Adipocyte (in vitro differentiated cells): ENCODE measurements around the gene BRMS1L.
"Not testable (repeated sequence)": the region's sequence is repeated elsewhere in the genome, so short reads cannot be mapped to it uniquely, and the experiment has no call there.

ENCODE experiments used
- DNase-seq: peaks from one replicate; pipeline ENCODE4 v3.0.0-alpha.2; 2015; ENCODE audit warnings: low read depth
- H3K27me3 ChIP-seq: replicated peaks from 2 replicates; pipeline ENCODE4 v1.7.0; 2013; ENCODE audit warnings: mild to moderate bottlenecking, low read length, moderate library complexity; ENCODE audit not compliant: control insufficient read depth, insufficient read depth
- H3K36me3 ChIP-seq: 2 replicates; pipeline ENCODE4 v1.7.0; 2013; ENCODE audit warnings: low read length, mild to moderate bottlenecking, moderate library complexity; ENCODE audit not compliant: control insufficient read depth, insufficient read depth, severe bottlenecking
- H3K4me1 ChIP-seq: 2 replicates; pipeline ENCODE4 v1.7.0; 2013; ENCODE audit warnings: mild to moderate bottlenecking, low read length, moderate library complexity; ENCODE audit not compliant: control insufficient read depth, insufficient read depth
- H3K4me3 ChIP-seq: 2 replicates; pipeline ENCODE4 v1.7.0; 2013; ENCODE audit warnings: mild to moderate bottlenecking, low read length, moderate library complexity
- H3K9ac ChIP-seq: 2 replicates; pipeline ENCODE4 v1.7.0; 2013; ENCODE audit warnings: mild to moderate bottlenecking, low read length, moderate library complexity
- H3K9me3 ChIP-seq: 2 replicates; pipeline ENCODE4 v1.7.0; 2013; ENCODE audit warnings: mild to moderate bottlenecking, low read length, moderate library complexity; ENCODE audit not compliant: control insufficient read depth

Gene BRMS1L

DNA sequence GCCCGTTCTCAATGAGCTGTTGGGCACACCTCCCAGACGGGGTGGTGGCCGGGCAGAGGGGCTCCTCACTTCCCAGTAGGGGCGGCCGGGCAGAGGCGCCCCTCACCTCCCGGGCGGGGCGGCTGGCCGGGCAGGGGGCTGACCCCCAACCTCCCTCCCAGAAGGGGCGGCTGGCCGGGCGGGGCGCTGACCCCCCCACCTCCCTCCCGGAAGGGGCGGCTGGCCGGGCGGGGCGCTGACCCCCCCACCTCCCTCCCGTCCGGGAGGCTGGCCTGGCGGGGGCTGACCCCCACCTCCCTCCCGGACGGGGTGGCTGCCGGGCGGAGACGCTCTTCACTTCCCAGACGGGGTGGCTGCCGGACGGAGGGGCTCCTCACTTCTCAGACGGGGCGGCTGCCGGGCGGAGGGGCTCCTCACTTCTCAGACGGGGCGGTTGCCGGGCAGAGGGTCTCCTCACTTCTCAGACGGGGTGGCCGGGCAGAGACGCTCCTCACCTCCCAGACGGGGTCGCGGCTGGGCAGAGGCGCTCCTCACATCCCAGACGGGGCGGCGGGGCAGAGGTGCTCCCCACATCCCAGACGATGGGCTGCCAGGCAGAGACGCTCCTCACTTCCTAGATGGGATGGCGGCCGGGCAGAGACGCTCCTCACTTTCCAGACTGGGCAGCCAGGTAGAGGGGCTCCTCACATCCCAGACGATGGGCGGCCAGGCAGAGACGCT, 1.5 kb upstream of the BRMS1L start:
- H3K27me3 ChIP-seq, DNase-seq, H3K4me3 ChIP-seq, H3K9ac ChIP-seq, H3K9me3 ChIP-seq, H3K36me3 ChIP-seq: not testable (repeated sequence)
- H3K4me1 ChIP-seq, result peaks cover 13% of the 10 kb centered on the region

DNA sequence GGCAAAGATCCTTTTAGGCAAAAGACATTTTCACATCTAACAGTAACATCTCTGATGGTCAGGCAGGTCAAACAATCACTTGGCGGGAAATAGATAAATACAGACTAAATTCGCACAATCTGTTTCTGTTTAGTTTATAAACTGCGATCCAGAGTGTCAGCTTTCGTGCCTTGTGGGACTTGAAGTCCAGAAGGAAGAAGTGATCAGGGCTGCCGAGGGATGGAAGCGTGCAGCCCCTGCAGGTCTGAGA, 245 bp upstream of the BRMS1L start:
- H3K4me3 ChIP-seq, result peak overlapping the region; percentile 100
- H3K9me3 ChIP-seq, result no peaks in the 10 kb centered on the region
- peaks cover 15% of the 10 kb centered on the region for H3K4me1 ChIP-seq
- peak overlapping the region; percentile 92 for H3K9ac ChIP-seq
- H3K27me3 ChIP-seq, result no peaks in the 10 kb centered on the region
- no peaks in the 10 kb centered on the region for H3K36me3 ChIP-seq
- no peak for DNase-seq

DNA sequence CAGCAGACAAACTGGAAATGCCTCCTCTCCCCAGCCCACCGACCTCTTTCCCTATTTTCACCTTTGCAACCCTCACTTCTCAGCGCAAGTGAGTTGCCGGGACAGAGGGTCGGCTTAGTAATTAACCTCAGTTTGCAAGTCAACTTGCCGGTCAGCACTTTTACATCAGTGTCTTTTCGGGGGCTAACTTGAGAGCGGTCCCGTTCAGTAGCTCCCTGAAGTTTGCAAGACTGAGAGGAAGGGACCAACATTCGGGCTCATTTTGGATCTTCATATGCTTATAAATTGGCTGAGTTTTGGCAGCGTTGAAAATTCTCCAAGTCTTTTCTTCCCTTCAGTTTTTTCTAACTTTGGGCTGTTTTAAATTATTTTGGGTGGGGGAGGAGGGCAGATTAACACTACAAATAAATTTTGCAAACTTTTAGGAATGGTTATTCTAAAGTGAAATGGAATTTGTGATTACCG, 846 bp downstream of the BRMS1L start:
- peak overlapping the region; percentile 92 for H3K9ac ChIP-seq
- peaks cover 15% of the 10 kb centered on the region for H3K4me1 ChIP-seq
- H3K36me3 ChIP-seq, result peaks cover 7% of the 10 kb centered on the region
- DNase-seq, result no peak
- H3K4me3 ChIP-seq, result peak overlapping the region; percentile 100
- no peaks in the 10 kb centered on the region for H3K27me3 ChIP-seq
- no peaks in the 10 kb centered on the region for H3K9me3 ChIP-seq

DNA sequence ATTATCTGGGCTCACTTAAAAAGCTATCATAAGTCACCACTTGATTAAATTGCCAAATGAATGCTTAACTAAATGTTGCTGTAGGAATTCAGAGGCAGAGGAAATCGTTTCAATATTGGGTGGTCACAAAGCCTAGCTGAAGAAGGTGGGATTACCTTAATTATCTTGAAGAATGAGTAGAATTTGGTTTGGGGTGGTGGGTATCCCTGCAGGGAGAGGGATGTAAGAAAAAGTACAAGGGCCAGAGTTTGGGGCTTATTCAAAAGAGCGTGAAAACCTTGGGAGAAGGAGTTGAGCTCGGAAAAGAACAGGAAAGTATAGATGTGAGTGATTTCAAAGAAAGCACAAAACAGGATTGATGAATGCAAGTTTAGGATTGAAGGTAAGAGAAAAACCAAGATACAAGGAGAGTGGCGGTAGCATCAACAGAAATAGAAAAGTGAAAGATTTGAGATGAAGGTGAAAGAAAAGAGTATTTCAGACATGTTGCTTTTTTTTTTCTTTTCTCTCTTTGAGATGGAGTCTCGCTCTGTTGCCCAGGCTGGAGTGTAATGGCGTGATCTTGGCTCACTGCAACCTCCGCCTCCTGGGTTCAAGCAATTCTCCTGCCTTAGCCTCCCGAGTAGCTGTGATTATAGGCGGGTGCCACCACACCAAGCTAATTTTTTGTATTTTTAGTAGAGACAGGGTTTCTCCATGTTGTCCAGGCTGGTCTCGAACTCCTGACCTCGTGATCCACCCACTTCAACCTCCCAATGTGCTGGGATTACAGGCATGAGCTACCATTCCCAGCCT, 1.7 kb downstream of the BRMS1L start:
- Histone ChIP-seq H3K27me3 (no peaks in the 10 kb centered on the region), H3K4me3 (peak overlapping the region; percentile 100), H3K9me3 (no peaks in the 10 kb centered on the region), H3K9ac (peak overlapping the region; percentile 92), H3K36me3 (peaks cover 12% of the 10 kb centered on the region), H3K4me1 (peaks cover 15% of the 10 kb centered on the region)
- DNase-seq, result no peak

DNA sequence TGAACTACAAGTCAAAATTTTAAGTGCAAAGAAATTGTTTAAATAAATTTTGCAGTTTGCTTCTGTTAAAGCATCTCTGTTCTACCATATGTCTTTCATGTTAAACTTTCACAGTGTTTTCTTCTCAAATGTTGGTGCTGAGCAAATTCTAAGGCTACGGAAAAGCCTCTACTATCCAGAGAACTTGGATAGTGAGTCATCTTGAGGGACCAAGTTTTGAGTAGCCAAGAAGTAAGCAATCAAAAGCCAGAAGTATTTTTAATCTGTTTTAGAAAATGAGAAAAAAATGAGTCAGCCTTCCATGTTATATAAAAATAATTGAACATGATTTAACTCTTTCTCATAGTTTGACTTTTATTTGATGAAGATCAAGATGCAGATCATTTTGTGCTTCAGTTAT, 3.3 kb downstream of the BRMS1L start:
- Histone ChIP-seq H3K4me3 (no peak overlapping the region), H3K4me1 (peaks cover 15% of the 10 kb centered on the region), H3K9me3 (no peaks in the 10 kb centered on the region), H3K27me3 (no peaks in the 10 kb centered on the region), H3K9ac (no peak overlapping the region), H3K36me3 (peaks cover 20% of the 10 kb centered on the region)
- DNase-seq, result peak; percentile 16

DNA sequence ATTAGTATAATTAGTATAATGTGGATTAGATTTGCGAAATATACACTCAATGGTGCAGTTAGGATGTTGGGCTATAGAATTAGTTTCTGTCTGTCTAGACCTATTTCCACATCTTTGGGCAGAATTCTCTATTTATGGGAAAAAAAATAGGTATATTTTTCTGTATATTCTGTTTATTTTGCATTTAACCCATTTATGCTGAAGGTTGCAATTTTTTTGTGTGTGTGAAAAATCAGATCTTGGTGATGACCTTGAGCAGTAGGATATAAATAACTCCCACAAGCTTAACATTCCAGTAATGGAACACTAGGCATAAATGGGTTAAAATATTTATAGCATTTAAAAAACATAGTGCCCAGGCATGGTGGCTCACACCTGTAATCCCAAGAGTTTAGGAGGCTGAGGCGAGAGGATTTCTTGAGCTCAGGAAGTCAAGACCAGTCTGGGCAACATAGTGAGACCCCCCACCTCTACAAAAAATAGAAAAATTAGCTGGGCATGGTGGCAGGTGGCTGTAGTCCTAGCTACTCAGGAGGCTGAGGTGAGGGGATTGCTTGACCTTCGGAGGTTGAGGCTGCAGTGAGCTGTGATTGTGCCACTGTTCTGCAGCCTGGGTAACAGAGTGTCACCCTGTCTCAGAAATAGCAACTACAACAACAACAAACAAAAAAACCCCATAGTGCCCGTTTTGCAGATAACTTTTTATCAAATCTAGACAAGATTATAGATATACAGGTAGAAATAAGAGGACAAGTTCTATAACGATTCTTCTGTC, 9.3 kb downstream of the BRMS1L start:
- H3K9ac ChIP-seq, result no peak overlapping the region
- DNase-seq, result no peak
- H3K4me1 ChIP-seq, result no peaks in the 10 kb centered on the region
- no peaks in the 10 kb centered on the region for H3K9me3 ChIP-seq
- no peak overlapping the region for H3K4me3 ChIP-seq
- H3K36me3 ChIP-seq, result peaks cover 42% of the 10 kb centered on the region
- no peaks in the 10 kb centered on the region for H3K27me3 ChIP-seq

DNA sequence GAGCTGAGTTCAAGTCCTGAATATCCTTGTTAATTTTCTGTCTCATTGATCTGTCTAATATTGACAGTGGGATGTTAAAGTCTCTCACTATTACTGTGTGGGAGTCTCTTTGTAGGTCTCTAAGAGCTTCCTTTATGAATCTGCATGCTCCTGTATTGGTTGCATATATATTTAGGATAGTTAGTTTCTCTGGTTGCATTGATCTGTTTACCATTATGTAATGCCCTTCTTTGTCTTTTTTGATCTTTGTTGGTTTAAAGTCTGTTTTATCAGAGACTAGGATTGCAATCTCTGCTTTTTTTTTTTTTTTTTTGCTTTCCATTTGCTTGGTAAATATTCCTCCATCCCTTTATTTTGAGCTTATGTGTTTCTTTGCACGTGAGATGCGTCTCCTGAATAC, 15.6 kb downstream of the BRMS1L start:
- H3K4me3 ChIP-seq, H3K9ac ChIP-seq, H3K9me3 ChIP-seq, H3K4me1 ChIP-seq, H3K27me3 ChIP-seq, DNase-seq: not testable (repeated sequence)
- H3K36me3 ChIP-seq, result peaks cover 26% of the 10 kb centered on the region

DNA sequence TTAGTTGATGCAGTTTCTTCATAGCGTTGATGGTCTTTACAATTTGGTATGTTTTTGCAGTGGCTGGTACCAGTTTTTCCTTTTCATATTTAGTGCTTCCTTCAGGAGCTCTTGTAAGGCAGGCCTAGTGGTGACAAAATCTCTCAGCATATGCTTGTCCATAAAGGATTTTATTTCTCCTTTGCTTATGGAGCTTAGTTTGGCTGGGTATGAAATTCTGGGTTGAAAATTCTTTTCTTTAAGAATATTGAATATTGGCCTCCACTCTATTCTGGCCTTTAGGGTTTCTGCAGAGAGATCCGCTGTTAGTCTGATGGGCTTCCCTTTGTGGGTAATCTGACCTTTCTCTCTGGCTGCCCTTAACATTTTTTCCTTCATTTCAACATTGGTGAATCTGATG, 16.1 kb downstream of the BRMS1L start:
- not testable (repeated sequence) for DNase-seq, H3K4me1 ChIP-seq, H3K9me3 ChIP-seq, H3K9ac ChIP-seq, H3K27me3 ChIP-seq, H3K4me3 ChIP-seq
- peaks cover 24% of the 10 kb centered on the region for H3K36me3 ChIP-seq

DNA sequence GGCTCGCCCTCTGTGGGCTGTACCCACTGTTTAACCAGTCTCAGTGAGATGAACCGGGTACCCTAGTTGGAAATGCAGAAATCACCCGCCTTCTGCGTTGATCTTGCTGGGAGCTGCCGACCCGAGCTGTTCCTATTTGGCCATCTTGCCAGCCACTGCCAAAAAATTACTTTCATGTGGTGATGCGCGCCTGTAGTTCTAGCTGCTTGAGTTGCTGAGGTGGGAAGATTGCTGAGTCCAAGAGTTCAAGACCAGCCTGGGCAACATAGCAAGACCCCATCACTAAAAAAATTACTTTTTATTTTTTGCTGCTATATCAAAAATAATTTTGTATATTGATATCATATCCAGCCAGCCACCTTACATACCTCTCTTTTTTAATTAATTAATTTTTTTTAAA, 18.4 kb downstream of the BRMS1L start:
- Histone ChIP-seq H3K4me1 (no peaks in the 10 kb centered on the region), H3K9ac (no peak overlapping the region), H3K27me3 (no peaks in the 10 kb centered on the region), H3K9me3 (no peaks in the 10 kb centered on the region), H3K4me3 (no peak overlapping the region), H3K36me3 (peaks cover 19% of the 10 kb centered on the region)
- no peak for DNase-seq

DNA sequence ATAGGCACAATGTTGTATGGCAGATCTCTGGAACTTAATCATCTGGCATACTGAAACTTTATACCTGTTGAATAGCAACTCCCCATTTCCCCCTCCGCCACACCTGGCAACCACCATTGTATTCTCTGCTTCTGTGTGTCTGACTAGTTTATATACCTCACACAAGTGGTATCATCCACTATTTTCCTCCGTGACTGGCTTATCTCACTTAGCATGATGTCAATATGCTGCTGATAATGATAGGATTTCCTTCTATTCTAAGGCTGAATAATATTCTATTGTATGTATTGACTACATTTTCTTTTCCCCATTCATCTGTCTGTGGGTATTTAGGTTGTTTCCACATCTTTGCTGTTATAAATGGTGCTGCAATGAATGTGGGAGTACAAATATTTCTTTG, 21.5 kb downstream of the BRMS1L start:
- H3K27me3 ChIP-seq, result no peaks in the 10 kb centered on the region
- DNase-seq, result no peak

DNA sequence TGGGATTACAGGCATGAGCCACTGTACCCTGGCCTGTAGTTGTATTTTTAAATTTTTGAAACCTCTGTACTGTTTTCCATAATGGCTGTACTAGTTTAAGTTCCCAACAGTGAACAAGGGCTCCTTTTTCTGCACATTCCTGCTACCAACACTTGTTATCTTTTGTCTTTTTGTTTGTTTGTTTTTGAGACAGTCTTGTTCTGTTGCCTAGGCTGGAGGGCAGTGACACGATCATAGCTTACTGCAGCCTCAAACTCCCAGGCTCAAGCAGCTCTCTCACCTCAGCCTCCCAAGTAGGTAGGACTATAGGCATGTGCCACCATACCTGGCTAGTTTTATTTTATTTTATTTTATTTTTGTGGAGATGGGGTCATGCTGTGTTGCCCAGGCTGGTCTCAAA, 23.0 kb downstream of the BRMS1L start:
- Histone ChIP-seq H3K27me3 (no peaks in the 10 kb centered on the region), H3K9me3 (peaks cover 11% of the 10 kb centered on the region), H3K36me3 (peaks cover 28% of the 10 kb centered on the region), H3K9ac (no peak overlapping the region), H3K4me3 (no peak overlapping the region), H3K4me1 (no peaks in the 10 kb centered on the region)
- no peak for DNase-seq

More for the DNA sequence above, 21.5 kb downstream of the BRMS1L start:
- no peaks in the 10 kb centered on the region for H3K4me1 ChIP-seq
- H3K9ac ChIP-seq, result no peak overlapping the region
- H3K4me3 ChIP-seq, result no peak overlapping the region
- H3K9me3 ChIP-seq, result peaks cover 11% of the 10 kb centered on the region
- H3K36me3 ChIP-seq, result peaks cover 30% of the 10 kb centered on the region
